C4-2B (cell line): ENCODE results near the gene BIN2.

Source experiments
- CTCF ChIP-seq: fragments of 450-650 bp; conservative IDR thresholded peaks from 2 replicates; pipeline ENCODE4 v1.5.1; 2017; ENCODE audit warnings: mild to moderate bottlenecking
- ZFX ChIP-seq: fragments of 450-650 bp; IDR thresholded peaks from 2 replicates; pipeline ENCODE4 v1.6.1; 2017

- no peak for TF ChIP-seq CTCF
- no peak for TF ChIP-seq ZFX
Measured at GRCh38 chr12:51253276-51253675, 70.7 kb downstream of the BIN2 start.
